22Rv1 (cell line): ENCODE data around the gene DDI2.

Experiments used
- CTCF ChIP-seq: fragments of 450-650 bp; IDR thresholded peaks from 2 replicates; pipeline ENCODE4 v1.5.1; 2017; ENCODE audit warnings: mild to moderate bottlenecking
- ZFX ChIP-seq: fragments of 450-650 bp; IDR thresholded peaks from 2 replicates; pipeline ENCODE4 v1.6.1; 2017; ENCODE audit warnings: antibody characterized with exemption, borderline replicate concordance

- TF ChIP-seq CTCF (no peak), ZFX (no peak)
Observed at GRCh38 chr1:15698201-15698600, 80.9 kb downstream of the DDI2 start.
